ENCODE results near the gene MKRN3.

Gene MKRN3

GRCh38 chr15:23578521-23579150 is 13.2 kb downstream of the MKRN3 start:
- Histone ChIP-seq H3K36me3 (ENCODE audit: insufficient read depth, low read length) (peaks cover 8% of the 10 kb centered on the region; the same call in 1 of the 2 replicates), H3K9me2 (replicated peaks; ENCODE audit: low read depth, low read length) (no peaks in the 10 kb centered on the region), H3K4me1 (ENCODE audit: insufficient read depth, low read length, poor library complexity, severe bottlenecking) (no peaks in the 10 kb centered on the region), H4K20me1 (ENCODE audit: insufficient read depth, low read length, poor library complexity, severe bottlenecking) (peaks cover 9% of the 10 kb centered on the region), H3K27me3 (ENCODE audit: insufficient read depth, low read length, poor library complexity, severe bottlenecking) (no peaks in the 10 kb centered on the region), H3F3A (ENCODE audit: low read depth) (no peaks in the 10 kb centered on the region), H3K4me3 (ENCODE audit: low read length, poor library complexity, severe bottlenecking) (no peak overlapping the region), H3K9me3 (ENCODE audit: insufficient read depth, low read depth, low read length) (no peaks in the 10 kb centered on the region), H3K4me2 (ENCODE audit: low read depth, low read length, poor library complexity, severe bottlenecking) (no peak overlapping the region), H3K9ac (ENCODE audit: low read depth, low read length, poor library complexity, severe bottlenecking) (no peak overlapping the region), H3K79me2 (ENCODE audit: insufficient read depth, low read length) (0 out of 2 replicates have a peak, but pooled peaks cover 8% of the 10 kb centered on the region), H2AFZ (ENCODE audit: low read length) (no peak overlapping the region)
- TF ChIP-seq CTCF (conservative IDR thresholded peaks at IDR 0.05; ENCODE audit: low read length) (no peak), EZH2phosphoT487 (IDR thresholded peaks at IDR 0.05; ENCODE audit: borderline replicate concordance) (no peak)

GRCh38 chr15:23588268-23588667 is 22.8 kb downstream of the MKRN3 start:
- no peak overlapping the region for H3K4me3 ChIP-seq (ENCODE audit: low read length, poor library complexity, severe bottlenecking)
- TF ChIP-seq CTCF (conservative IDR thresholded peaks at IDR 0.05; ENCODE audit: low read length), result no peak
- no peak for TF ChIP-seq EZH2phosphoT487 (IDR thresholded peaks at IDR 0.05; ENCODE audit: borderline replicate concordance)
- no peaks in the 10 kb centered on the region for H3K27me3 ChIP-seq (ENCODE audit: insufficient read depth, low read length, poor library complexity, severe bottlenecking)

GRCh38 chr15:23589012-23589411 is 23.5 kb downstream of the MKRN3 start:
- Histone ChIP-seq H4K20me1 (ENCODE audit: insufficient read depth, low read length, poor library complexity, severe bottlenecking) (no peaks in the 10 kb centered on the region), H3F3A (ENCODE audit: low read depth) (no peaks in the 10 kb centered on the region), H3K9me3 (ENCODE audit: insufficient read depth, low read depth, low read length) (no peaks in the 10 kb centered on the region; the same call in 1 of the 2 replicates), H3K36me3 (ENCODE audit: insufficient read depth, low read length) (no peaks in the 10 kb centered on the region), H3K4me1 (ENCODE audit: insufficient read depth, low read length, poor library complexity, severe bottlenecking) (no peaks in the 10 kb centered on the region), H3K27me3 (ENCODE audit: insufficient read depth, low read length, poor library complexity, severe bottlenecking) (no peaks in the 10 kb centered on the region), H3K4me3 (ENCODE audit: low read length, poor library complexity, severe bottlenecking) (no peak overlapping the region), H3K9ac (ENCODE audit: low read depth, low read length, poor library complexity, severe bottlenecking) (no peak overlapping the region), H2AFZ (ENCODE audit: low read length) (no peak overlapping the region), H3K4me2 (ENCODE audit: low read depth, low read length, poor library complexity, severe bottlenecking) (no peak overlapping the region), H3K9me2 (replicated peaks; ENCODE audit: low read depth, low read length) (no peaks in the 10 kb centered on the region), H3K79me2 (ENCODE audit: insufficient read depth, low read length) (no peaks in the 10 kb centered on the region)
- TF ChIP-seq EZH2phosphoT487 (IDR thresholded peaks at IDR 0.05; ENCODE audit: borderline replicate concordance) (no peak), CTCF (conservative IDR thresholded peaks at IDR 0.05; ENCODE audit: low read length) (no peak)

More at GRCh38 chr15:23588268-23588667, 22.8 kb downstream of the MKRN3 start:
- Histone ChIP-seq H3K9me2 (replicated peaks; ENCODE audit: low read depth, low read length) (no peaks in the 10 kb centered on the region), H3K79me2 (ENCODE audit: insufficient read depth, low read length) (no peaks in the 10 kb centered on the region), H4K20me1 (ENCODE audit: insufficient read depth, low read length, poor library complexity, severe bottlenecking) (no peaks in the 10 kb centered on the region), H3K36me3 (ENCODE audit: insufficient read depth, low read length) (no peaks in the 10 kb centered on the region), H3K4me1 (ENCODE audit: insufficient read depth, low read length, poor library complexity, severe bottlenecking) (no peaks in the 10 kb centered on the region), H2AFZ (ENCODE audit: low read length) (no peak overlapping the region), H3F3A (ENCODE audit: low read depth) (no peaks in the 10 kb centered on the region), H3K9me3 (ENCODE audit: insufficient read depth, low read depth, low read length) (no peaks in the 10 kb centered on the region; the same call in 1 of the 2 replicates), H3K9ac (ENCODE audit: low read depth, low read length, poor library complexity, severe bottlenecking) (no peak overlapping the region), H3K4me2 (ENCODE audit: low read depth, low read length, poor library complexity, severe bottlenecking) (no peak overlapping the region)
